ENCODE measurements around the gene HNRNPL.

The HNRNPL gene

DNA sequence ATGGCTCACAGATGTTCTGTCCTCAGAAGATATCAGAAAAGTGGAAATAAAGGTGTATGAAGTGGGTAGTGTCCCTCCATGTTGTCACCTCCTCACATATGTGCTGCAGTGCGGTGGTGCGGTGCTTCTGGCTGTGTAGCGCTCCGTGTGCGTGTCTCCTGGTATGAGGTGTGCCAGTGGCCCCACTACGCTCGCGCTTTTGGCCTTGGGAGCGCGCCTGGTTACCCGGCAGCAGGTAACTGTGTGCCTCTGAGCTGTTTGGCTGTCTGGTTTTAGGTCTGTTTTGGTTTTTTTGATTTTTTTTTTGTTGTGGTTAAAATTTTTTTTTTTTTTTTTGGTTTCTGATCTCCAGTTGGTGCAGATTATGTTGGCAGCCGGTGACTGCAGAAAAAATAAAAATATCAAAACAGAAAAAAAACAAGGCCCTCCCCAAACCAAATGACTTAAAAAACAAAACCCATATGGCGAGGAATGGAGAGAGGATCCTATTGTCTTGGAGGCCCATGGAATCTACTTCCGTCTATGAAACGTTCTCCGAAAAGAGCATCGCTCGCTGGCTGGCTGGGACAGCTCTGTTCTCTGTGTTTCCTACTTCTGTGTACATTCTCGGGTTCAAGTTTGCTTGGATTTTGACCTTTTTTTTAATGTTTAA lies 7.9 kb downstream of the HNRNPL start:
- Histone ChIP-seq H3K4me1 (ENCODE audit: insufficient read depth, low read length) (peaks cover 12% of the 10 kb centered on the region), H3K36me3 (ENCODE audit: insufficient read depth, low read length) (peaks cover 96% of the 10 kb centered on the region), H3K4me3 (ENCODE audit: low read depth in 1 of 2, low read length in 2 of 2) (no peak overlapping the region), H3K9ac (ENCODE audit: low read length) (no peak overlapping the region), H3K9me3 (ENCODE audit: low read length) (no peaks in the 10 kb centered on the region), H3K27me3 (ENCODE audit: control insufficient read depth in 1 of 2, insufficient read depth in 2 of 2, low read length in 2 of 2) (no peaks in the 10 kb centered on the region), H3K27ac (ENCODE audit: low read depth, low read length) (no peak overlapping the region)

GRCh38 chr19:38841180-38841766 lies 8.5 kb downstream of the HNRNPL start:
- no peak overlapping the region for H3K9ac ChIP-seq (ENCODE audit: low read length)
- H3K4me3 ChIP-seq (ENCODE audit: low read depth in 1 of 2, low read length in 2 of 2) = no peak overlapping the region
- no peaks in the 10 kb centered on the region for H3K27me3 ChIP-seq (ENCODE audit: control insufficient read depth in 1 of 2, insufficient read depth in 2 of 2, low read length in 2 of 2)
- peaks cover 8% of the 10 kb centered on the region for H3K4me1 ChIP-seq (ENCODE audit: insufficient read depth, low read length)
- no peak overlapping the region for H3K27ac ChIP-seq (ENCODE audit: low read depth, low read length)
- H3K36me3 ChIP-seq (ENCODE audit: insufficient read depth, low read length) = peaks cover 94% of the 10 kb centered on the region
- no peaks in the 10 kb centered on the region for H3K9me3 ChIP-seq (ENCODE audit: low read length)

GRCh38 chr19:38840583-38840968 lies 9.2 kb downstream of the HNRNPL start:
- Histone ChIP-seq H3K9me3 (ENCODE audit: low read length) (no peaks in the 10 kb centered on the region), H3K36me3 (ENCODE audit: insufficient read depth, low read length) (peaks cover 94% of the 10 kb centered on the region), H3K4me3 (ENCODE audit: low read depth in 1 of 2, low read length in 2 of 2) (no peak overlapping the region), H3K9ac (ENCODE audit: low read length) (no peak overlapping the region), H3K27ac (ENCODE audit: low read depth, low read length) (no peak overlapping the region), H3K27me3 (ENCODE audit: control insufficient read depth in 1 of 2, insufficient read depth in 2 of 2, low read length in 2 of 2) (no peaks in the 10 kb centered on the region), H3K4me1 (ENCODE audit: insufficient read depth, low read length) (peaks cover 3% of the 10 kb centered on the region)

- Histone ChIP-seq H3K27me3 (ENCODE audit: control insufficient read depth in 1 of 2, insufficient read depth in 2 of 2, low read length in 2 of 2) (no peaks in the 10 kb centered on the region), H3K27ac (ENCODE audit: low read depth, low read length) (no peak overlapping the region), H3K9ac (ENCODE audit: low read length) (no peak overlapping the region), H3K9me3 (ENCODE audit: low read length) (no peaks in the 10 kb centered on the region), H3K4me3 (ENCODE audit: low read depth in 1 of 2, low read length in 2 of 2) (no peak overlapping the region), H3K4me1 (ENCODE audit: insufficient read depth, low read length) (peaks cover 4% of the 10 kb centered on the region), H3K36me3 (ENCODE audit: insufficient read depth, low read length) (peaks cover 92% of the 10 kb centered on the region)
These were observed 9.8 kb downstream of the HNRNPL start for GRCh38 chr19:38839816-38840582.

- Histone ChIP-seq H3K4me1 (ENCODE audit: insufficient read depth, low read length) (peaks cover 4% of the 10 kb centered on the region), H3K27ac (ENCODE audit: low read depth, low read length) (no peak overlapping the region), H3K9me3 (ENCODE audit: low read length) (no peaks in the 10 kb centered on the region), H3K36me3 (ENCODE audit: insufficient read depth, low read length) (peaks cover 84% of the 10 kb centered on the region), H3K27me3 (ENCODE audit: control insufficient read depth in 1 of 2, insufficient read depth in 2 of 2, low read length in 2 of 2) (no peaks in the 10 kb centered on the region), H3K4me3 (ENCODE audit: low read depth in 1 of 2, low read length in 2 of 2) (no peak overlapping the region), H3K9ac (ENCODE audit: low read length) (no peak overlapping the region)
These were observed 10.6 kb downstream of the HNRNPL start for GRCh38 chr19:38838986-38839761.

- Histone ChIP-seq H3K27me3 (ENCODE audit: control insufficient read depth in 1 of 2, insufficient read depth in 2 of 2, low read length in 2 of 2) (no peaks in the 10 kb centered on the region), H3K4me3 (ENCODE audit: low read depth in 1 of 2, low read length in 2 of 2) (no peak overlapping the region), H3K36me3 (ENCODE audit: insufficient read depth, low read length) (peaks cover 76% of the 10 kb centered on the region), H3K9ac (ENCODE audit: low read length) (no peak overlapping the region), H3K9me3 (ENCODE audit: low read length) (no peaks in the 10 kb centered on the region), H3K4me1 (ENCODE audit: insufficient read depth, low read length) (peaks cover 4% of the 10 kb centered on the region), H3K27ac (ENCODE audit: low read depth, low read length) (no peak overlapping the region)
These were observed 11.4 kb downstream of the HNRNPL start for GRCh38 chr19:38838208-38838985.

- H3K4me1 ChIP-seq (ENCODE audit: insufficient read depth, low read length) = peaks cover 4% of the 10 kb centered on the region
- no peaks in the 10 kb centered on the region for H3K9me3 ChIP-seq (ENCODE audit: low read length)
- no peaks in the 10 kb centered on the region for H3K27me3 ChIP-seq (ENCODE audit: control insufficient read depth in 1 of 2, insufficient read depth in 2 of 2, low read length in 2 of 2)
- no peak overlapping the region for H3K4me3 ChIP-seq (ENCODE audit: low read depth in 1 of 2, low read length in 2 of 2)
- peaks cover 69% of the 10 kb centered on the region for H3K36me3 ChIP-seq (ENCODE audit: insufficient read depth, low read length)
- no peak overlapping the region for H3K9ac ChIP-seq (ENCODE audit: low read length)
- no peak overlapping the region for H3K27ac ChIP-seq (ENCODE audit: low read depth, low read length)
These were observed 12.1 kb downstream of the HNRNPL start for GRCh38 chr19:38837656-38838121.

DNA sequence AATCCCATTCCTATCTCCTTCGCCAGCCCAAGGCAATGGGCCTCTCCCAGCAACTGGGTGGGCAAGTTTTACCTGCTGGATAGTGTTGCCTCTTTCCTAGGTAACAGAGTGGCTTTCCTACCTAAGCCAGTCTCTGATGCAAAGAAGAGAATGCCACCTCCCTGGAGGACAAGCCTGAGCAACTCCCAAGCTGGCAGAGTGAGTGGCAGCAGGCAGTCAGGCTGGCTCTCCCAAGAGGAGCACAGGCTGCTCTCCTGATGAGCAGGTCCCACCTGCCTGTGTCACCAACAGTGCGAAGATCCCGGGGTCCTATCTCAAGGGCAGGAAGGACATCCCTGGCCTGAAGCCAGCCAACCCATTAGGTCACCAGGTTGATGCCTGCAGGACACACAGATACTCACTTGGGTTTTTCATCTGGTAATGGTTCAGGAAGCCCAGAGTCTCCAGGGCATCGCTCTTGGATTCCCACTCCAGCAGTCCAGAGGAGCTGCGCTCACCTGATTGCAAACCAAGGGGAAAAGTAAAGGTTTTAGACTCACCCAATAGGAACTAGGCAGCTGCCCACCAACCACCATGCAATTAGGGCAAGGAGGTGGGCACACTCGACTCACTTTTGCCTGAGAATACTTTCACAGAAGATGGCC lies 12.7 kb downstream of the HNRNPL start:
- Histone ChIP-seq H3K9ac (ENCODE audit: low read length) (no peak overlapping the region), H3K27me3 (ENCODE audit: control insufficient read depth in 1 of 2, insufficient read depth in 2 of 2, low read length in 2 of 2) (no peaks in the 10 kb centered on the region), H3K9me3 (ENCODE audit: low read length) (no peaks in the 10 kb centered on the region), H3K27ac (ENCODE audit: low read depth, low read length) (no peak overlapping the region), H3K4me3 (ENCODE audit: low read depth in 1 of 2, low read length in 2 of 2) (no peak overlapping the region), H3K4me1 (ENCODE audit: insufficient read depth, low read length) (peaks cover 8% of the 10 kb centered on the region), H3K36me3 (ENCODE audit: insufficient read depth, low read length) (peaks cover 63% of the 10 kb centered on the region)

DNA sequence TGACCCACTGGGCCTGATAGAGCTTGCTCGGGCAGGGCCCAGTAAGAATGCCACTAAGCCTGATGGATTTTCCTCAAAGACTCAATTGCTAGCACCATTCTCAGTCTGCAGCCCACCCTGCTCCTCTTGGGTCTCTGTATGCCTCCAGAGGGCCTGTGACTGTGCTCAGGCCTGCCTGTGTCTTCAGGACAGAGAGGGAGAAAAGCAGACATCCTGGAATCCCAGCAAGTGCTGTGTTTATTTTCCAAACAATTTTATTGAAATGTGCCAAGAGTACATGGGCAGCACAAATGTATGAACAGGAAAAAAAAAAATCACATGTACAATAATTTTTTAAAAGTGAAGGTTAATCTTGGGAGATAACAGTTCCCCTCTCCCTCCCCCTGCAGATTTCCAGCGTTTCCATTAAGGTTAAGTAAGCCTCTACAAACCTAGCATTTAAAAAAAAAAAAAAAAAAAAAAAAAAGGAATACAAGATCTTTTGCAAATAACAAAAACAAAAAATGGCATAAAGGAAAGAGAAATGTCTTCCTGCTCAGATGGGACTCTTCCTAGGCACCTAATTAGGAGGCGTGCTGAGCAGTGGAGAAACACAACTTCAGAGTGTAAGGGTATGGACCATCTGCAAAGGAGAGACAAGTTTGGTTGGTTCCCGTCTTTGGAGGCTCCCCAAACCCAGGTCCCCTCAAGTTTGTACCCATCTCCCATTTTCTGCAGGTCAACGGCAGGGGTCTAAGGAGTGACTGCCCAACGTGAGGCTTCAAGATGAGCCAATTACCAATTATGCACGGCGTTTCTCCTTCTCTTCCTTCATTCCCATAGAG lies 13.4 kb downstream of the HNRNPL start:
- Histone ChIP-seq H3K27ac (ENCODE audit: low read depth, low read length) (no peak overlapping the region), H3K9me3 (ENCODE audit: low read length) (no peaks in the 10 kb centered on the region), H3K4me1 (ENCODE audit: insufficient read depth, low read length) (peaks cover 11% of the 10 kb centered on the region), H3K36me3 (ENCODE audit: insufficient read depth, low read length) (peaks cover 56% of the 10 kb centered on the region), H3K27me3 (ENCODE audit: control insufficient read depth in 1 of 2, insufficient read depth in 2 of 2, low read length in 2 of 2) (no peaks in the 10 kb centered on the region), H3K9ac (ENCODE audit: low read length) (no peak overlapping the region), H3K4me3 (ENCODE audit: low read depth in 1 of 2, low read length in 2 of 2) (no peak overlapping the region)

DNA sequence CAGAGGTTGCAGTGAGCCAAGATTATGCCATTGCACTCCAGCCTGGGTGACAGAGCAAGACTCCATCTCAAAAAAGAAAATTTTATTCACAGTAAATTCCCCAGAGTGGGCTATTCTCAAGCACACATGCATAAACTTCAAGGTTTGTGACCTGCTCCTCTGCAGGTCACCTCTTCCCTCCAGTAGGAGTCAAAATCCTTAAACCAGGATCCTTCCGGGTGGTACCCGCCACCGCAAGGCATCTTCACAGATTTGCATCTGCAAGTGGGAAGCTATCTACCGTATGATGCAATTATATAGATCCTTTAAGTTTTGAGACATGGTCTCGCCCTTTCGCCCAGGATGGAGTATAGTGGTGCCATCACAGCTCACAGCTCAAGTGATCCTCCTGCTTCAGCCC lies 15.2 kb downstream of the HNRNPL start:
- H3K4me3 ChIP-seq (ENCODE audit: low read depth in 1 of 2, low read length in 2 of 2) = no peak overlapping the region
- no peak overlapping the region for H3K27ac ChIP-seq (ENCODE audit: low read depth, low read length)
- H3K36me3 ChIP-seq (ENCODE audit: insufficient read depth, low read length) = peaks cover 42% of the 10 kb centered on the region
- H3K27me3 ChIP-seq (ENCODE audit: control insufficient read depth in 1 of 2, insufficient read depth in 2 of 2, low read length in 2 of 2) = no peaks in the 10 kb centered on the region
- H3K4me1 ChIP-seq (ENCODE audit: insufficient read depth, low read length) = peaks cover 25% of the 10 kb centered on the region
- no peak overlapping the region for H3K9ac ChIP-seq (ENCODE audit: low read length)
- H3K9me3 ChIP-seq (ENCODE audit: low read length) = no peaks in the 10 kb centered on the region

Measured in muscle layer of colon (tissue), 2 donors.